Mucosa of rectum (tissue), 2 donors: ENCODE results near the gene ARPC1A.
"Not testable (repeated sequence)": the region's sequence is repeated elsewhere in the genome, so short reads cannot be mapped to it uniquely, and the experiment has no call there.

Source experiments
- H3K27ac ChIP-seq, 2 donors: one replicate each; pipeline ENCODE4 v1.7.0; 2013; ENCODE audit warnings: inconsistent platforms in 2 of 2, low read depth in 2 of 2, low read length in 2 of 2
- H3K27me3 ChIP-seq, 2 donors: one replicate each; pipeline ENCODE4 v1.7.0; 2013; ENCODE audit warnings: low read length in 2 of 2; ENCODE audit not compliant: control insufficient read depth in 2 of 2, insufficient read depth in 2 of 2
- H3K36me3 ChIP-seq, 2 donors: one replicate each; pipeline ENCODE4 v1.7.0; 2013; ENCODE audit warnings: low read length in 2 of 2; ENCODE audit not compliant: control insufficient read depth in 2 of 2, insufficient read depth in 2 of 2
- H3K4me1 ChIP-seq, 2 donors: one replicate each; pipeline ENCODE4 v1.7.0; 2013; ENCODE audit warnings: low read length in 2 of 2, mild to moderate bottlenecking in 1 of 2; ENCODE audit not compliant: control insufficient read depth in 2 of 2, insufficient read depth in 2 of 2
- H3K4me3 ChIP-seq, 2 donors: one replicate each; pipeline ENCODE4 v1.7.0; 2013; ENCODE audit warnings: low read length in 2 of 2
- H3K9ac ChIP-seq, 2 donors: one replicate each; pipeline ENCODE4 v1.7.0; 2013; ENCODE audit warnings: low read length in 2 of 2, low read depth in 1 of 2, mild to moderate bottlenecking in 1 of 2
- H3K9me3 ChIP-seq, 2 donors: one replicate each; pipeline ENCODE4 v1.7.0; 2013; ENCODE audit warnings: low read length in 2 of 2; ENCODE audit not compliant: control insufficient read depth in 2 of 2
- donor health status: healthy.
- donor health status: Normal muscosa, but diverticular disease.

ARPC1A gene

DNA sequence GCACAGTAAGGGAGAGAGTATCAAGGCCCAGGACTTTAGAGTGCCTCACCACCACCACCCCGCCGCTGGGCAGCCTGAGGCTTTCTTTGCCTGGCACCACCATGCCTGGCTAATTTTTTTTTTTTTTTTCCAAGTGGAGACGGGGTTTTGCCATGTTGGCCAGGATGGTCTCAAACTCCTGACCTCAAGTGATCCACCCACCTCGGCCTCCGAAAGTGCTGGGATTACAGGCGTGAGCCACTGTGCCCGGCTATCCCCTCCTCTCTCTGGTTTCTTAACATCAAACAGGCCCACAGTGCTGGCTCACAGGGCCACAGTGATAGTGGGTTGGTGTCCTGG lies 54.0 kb downstream of the ARPC1A start:
- Histone ChIP-seq H3K9ac (peak overlapping the region; percentile 37 to 52), H3K4me3 (peak overlapping the region; percentile 5 to 62), H3K27ac (peak overlapping the region; percentile 74 to 88), H3K4me1 (peaks cover 23 to 26% of the 10 kb centered on the region in 2 donors)
- not testable (repeated sequence) for H3K36me3 ChIP-seq, H3K27me3 ChIP-seq, H3K9me3 ChIP-seq

DNA sequence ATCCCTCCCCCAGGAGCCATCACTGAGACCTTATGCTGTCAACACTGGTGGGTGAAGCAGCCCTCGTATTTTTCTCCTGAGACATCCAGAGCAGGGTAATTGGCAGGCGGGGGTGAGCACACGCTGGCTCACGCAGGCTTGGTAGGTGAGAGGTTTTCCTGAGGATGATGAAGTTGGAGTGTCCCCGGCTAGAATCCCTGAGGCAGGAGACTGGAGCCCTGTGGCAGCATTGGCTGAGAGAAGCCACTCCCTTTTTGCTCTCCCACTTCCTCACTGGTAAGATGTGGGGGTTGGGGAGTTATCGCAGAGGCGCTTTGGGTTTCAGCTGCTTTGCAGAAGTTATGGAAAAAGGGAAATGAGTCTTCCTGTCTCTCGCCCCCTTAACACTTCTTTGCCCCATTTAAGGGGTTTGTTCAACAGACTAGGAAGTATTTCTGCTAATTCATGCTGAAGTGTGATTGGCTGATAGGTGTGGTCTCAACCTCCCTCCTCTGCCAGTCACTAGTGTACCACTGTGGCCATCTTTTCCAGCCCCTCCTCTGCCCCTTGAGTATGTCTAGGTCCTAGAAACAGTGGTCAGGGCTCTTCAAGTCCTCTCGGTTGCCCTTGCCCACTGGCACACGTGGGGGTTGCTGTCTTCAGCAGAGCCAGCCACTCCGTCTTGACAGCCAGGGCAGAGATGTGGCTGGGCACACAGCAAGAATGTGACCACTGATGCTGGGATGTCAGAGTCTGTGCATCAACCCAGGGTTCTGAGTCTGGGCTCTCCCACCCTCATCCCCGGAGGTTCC lies 54.5 kb downstream of the ARPC1A start:
- peak overlapping the region; percentile 5 to 62 for H3K4me3 ChIP-seq
- H3K9me3 ChIP-seq = no peaks in the 10 kb centered on the region
- peak overlapping the region; percentile 27 to 52 for H3K9ac ChIP-seq
- H3K4me1 ChIP-seq = peaks cover 23 to 26% of the 10 kb centered on the region in 2 donors
- H3K36me3 ChIP-seq = peaks cover 0 to 8% of the 10 kb centered on the region in 2 donors
- peak overlapping the region; percentile 74 to 88 for H3K27ac ChIP-seq
- no peaks in the 10 kb centered on the region for H3K27me3 ChIP-seq

DNA sequence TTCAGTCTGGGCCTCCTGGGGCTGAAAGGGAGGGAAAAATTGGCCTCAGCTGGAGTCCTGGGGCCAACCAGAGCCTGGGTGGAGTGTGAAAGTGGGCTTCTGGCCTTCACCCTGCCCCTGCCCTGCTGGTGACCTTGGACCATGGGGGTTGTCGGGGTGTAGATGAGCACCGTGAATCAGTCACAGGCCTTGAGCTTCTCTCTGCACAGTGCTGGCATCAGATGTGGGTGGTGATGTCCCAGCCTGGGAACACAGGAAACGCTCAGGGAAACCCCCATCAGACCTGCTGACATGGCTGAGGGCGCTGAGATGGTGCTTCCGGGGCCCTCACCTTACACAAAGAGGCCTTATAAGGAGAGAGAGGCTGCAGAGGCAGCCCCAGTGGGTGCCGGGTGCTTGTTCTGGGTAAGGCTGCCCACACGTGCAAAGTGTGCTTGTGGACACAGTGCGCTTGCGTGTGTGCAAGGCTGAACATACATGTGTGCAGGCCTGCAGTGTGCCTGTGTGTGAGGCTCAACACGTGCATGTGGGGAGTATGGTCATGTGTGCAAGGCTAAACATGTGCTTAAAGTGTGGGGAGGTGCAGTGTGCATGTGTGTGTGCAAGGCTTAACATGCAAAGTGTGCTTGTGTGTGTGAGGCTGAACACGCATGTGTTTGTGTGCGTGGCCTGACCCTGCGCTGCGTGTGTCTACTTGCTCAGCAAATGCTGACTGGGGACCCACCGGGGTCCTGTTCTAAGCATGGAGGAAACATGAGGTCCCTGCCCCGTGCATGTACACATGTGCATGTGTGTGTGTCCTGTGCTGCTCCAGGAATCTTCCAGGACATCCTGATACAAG lies 55.3 kb downstream of the ARPC1A start:
- Histone ChIP-seq H3K27ac (peak overlapping the region; percentile 70 to 88), H3K4me3 (peak overlapping the region; percentile 5 to 62), H3K4me1 (peaks cover 21 to 23% of the 10 kb centered on the region in 2 donors), H3K9me3 (no peaks in the 10 kb centered on the region), H3K36me3 (peaks cover 4 to 8% of the 10 kb centered on the region in 2 donors), H3K9ac (peak overlapping the region; percentile 27 to 32), H3K27me3 (no peaks in the 10 kb centered on the region)

DNA sequence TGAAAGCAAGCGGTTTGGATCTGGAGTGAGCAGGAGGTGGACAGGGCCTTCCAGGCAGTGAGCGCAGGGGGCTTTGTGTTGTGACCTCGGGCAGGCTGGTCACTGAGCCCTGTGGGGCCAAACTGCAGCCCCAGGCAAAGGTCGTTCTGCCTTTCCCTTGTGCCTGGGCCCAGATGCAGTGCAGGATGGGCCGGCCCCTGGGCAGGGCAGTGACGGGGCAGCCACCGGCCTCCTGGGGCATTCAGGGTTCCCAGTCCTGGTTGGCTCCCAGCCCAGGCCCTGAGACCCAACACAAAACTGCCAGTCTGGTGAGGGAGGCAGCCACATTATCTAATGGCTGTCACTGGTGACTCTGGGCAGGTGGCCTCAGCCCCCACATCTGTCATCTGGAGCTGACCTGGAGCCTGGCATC lies 56.0 kb downstream of the ARPC1A start:
- H3K36me3 ChIP-seq = peaks cover 9 to 13% of the 10 kb centered on the region in 2 donors
- H3K9me3 ChIP-seq = no peaks in the 10 kb centered on the region
- H3K27me3 ChIP-seq = no peaks in the 10 kb centered on the region
- H3K27ac ChIP-seq = peak overlapping the region in 1 of 2 donors; percentile 88
- no peak overlapping the region for H3K9ac ChIP-seq
- no peak overlapping the region for H3K4me3 ChIP-seq
- H3K4me1 ChIP-seq = peaks cover 19 to 23% of the 10 kb centered on the region in 2 donors

DNA sequence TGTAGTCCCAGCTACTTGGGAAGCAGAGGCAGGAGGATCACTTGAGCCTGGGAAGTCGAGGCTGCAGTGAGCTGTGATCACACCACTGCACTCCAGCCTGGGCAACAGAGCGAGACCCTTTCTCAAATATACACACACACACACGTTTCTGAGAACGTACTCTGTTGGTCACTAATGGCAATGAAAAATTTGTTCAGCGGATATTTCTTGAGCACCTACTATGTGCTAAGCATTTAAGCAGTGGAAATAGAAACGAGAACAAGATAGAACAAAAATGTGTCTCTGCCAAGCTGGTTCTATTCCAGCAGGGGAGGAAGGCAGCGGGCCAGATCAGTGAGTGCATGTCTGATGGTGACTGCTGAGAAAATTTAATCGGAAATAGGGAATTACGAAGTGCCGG lies 57.5 kb downstream of the ARPC1A start:
- peaks cover 19 to 23% of the 10 kb centered on the region in 2 donors for H3K4me1 ChIP-seq
- peaks cover 17 to 18% of the 10 kb centered on the region in 2 donors for H3K36me3 ChIP-seq
- no peaks in the 10 kb centered on the region for H3K27me3 ChIP-seq
- no peak overlapping the region for H3K4me3 ChIP-seq
- no peak overlapping the region for H3K9ac ChIP-seq
- H3K9me3 ChIP-seq = no peaks in the 10 kb centered on the region
- no peak overlapping the region for H3K27ac ChIP-seq

DNA sequence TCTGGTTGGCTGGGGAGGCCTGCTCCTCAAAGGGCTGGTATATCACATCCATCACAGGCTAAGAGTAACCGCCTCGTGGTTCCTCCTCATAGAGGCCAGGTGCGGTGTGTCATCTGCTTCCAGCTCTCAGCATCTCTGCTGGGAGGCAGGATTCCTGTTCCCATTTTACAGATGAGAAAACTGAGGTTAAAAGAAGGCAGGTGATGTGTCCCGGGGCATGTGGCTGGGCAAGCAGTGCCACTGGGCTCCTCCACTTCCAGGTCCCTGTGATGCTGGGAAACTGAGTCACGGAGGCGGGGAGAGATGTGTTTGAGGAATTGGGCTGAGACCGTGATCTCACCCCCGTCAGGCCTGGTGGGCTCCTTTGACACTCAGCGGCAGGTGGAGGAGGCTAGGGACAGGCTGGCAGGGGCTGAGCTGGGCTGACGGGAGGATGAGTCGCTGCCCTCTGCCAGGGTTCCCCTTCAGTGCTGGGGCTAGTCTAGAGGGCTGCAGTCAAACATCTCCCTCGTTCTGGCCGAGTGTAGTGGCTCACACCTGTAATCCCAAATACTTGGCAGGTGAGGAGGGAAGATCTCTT lies 58.2 kb downstream of the ARPC1A start:
- Histone ChIP-seq H3K27me3 (no peaks in the 10 kb centered on the region), H3K9me3 (no peaks in the 10 kb centered on the region), H3K4me1 (peaks cover 18 to 23% of the 10 kb centered on the region in 2 donors), H3K36me3 (peaks cover 20 to 22% of the 10 kb centered on the region in 2 donors), H3K9ac (peak overlapping the region in 1 of 2 donors; percentile 17), H3K27ac (no peak overlapping the region), H3K4me3 (no peak overlapping the region)

DNA sequence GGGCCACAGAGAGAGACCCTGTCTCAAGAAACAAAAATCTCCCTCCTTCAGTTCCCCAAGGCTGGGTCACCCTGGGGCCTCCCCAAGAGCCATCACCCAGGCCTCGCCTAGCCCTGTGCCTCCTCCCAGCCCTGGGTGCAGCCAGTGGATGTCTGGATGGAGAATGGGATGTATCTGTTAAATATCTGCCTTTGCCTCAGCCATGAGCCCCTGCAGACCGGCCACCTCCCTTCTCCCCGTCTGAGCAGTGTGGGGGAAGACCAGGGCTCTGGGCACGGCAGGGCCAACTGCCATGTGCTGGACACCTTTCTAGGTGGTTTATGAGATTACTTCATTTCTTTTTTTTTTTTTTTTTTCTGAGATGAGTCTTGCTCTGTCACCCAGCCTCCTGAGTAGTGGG lies 58.8 kb downstream of the ARPC1A start:
- Histone ChIP-seq H3K4me1 (peaks cover 16 to 20% of the 10 kb centered on the region in 2 donors), H3K27ac (no peak overlapping the region), H3K9me3 (no peaks in the 10 kb centered on the region), H3K27me3 (no peaks in the 10 kb centered on the region), H3K36me3 (peaks cover 21 to 24% of the 10 kb centered on the region in 2 donors), H3K4me3 (no peak overlapping the region), H3K9ac (no peak overlapping the region)

- H3K9ac ChIP-seq = no peak overlapping the region
- H3K27me3 ChIP-seq = no peaks in the 10 kb centered on the region
- no peak overlapping the region for H3K4me3 ChIP-seq
- H3K4me1 ChIP-seq = peaks cover 7 to 10% of the 10 kb centered on the region in 2 donors
- peaks cover 29 to 30% of the 10 kb centered on the region in 2 donors for H3K36me3 ChIP-seq
- no peaks in the 10 kb centered on the region for H3K9me3 ChIP-seq
- H3K27ac ChIP-seq = no peak overlapping the region
These were observed 59.9 kb downstream of the ARPC1A start for GRCh38 chr7:99385564-99385963.

DNA sequence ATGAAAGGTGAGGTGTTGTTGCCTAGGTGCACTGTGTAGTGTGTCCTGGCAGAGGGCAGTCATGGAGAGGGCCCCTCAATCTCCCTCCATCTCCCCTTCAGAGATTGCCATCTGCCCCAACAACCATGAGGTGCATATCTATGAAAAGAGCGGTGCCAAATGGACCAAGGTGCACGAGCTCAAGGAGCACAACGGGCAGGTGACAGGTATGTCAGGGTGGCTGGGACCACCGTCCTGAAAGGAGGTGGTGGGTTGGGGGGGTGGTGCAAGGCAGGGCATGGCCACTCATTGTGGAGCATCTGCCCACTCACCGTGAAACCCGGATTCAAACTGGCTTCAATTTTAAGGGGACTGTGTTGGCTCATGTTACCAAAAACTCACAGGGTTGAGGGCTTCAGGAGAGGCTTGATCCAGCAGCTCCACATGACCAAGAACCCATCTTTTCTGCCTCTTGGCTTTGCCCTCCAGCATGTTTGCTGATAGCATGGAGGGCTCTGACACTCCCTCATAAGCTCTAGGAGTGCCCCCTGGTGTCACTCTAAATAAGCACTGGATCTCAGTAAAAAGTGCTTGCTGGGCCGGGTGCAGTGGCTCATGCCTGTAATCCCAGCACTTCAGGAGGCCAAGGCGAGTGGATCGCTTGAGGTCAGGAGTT lies 61.0 kb downstream of the ARPC1A start:
- H3K9me3 ChIP-seq = no peaks in the 10 kb centered on the region
- no peak overlapping the region for H3K9ac ChIP-seq
- H3K27ac ChIP-seq = no peak overlapping the region
- H3K4me3 ChIP-seq = no peak overlapping the region
- no peaks in the 10 kb centered on the region for H3K4me1 ChIP-seq
- H3K27me3 ChIP-seq = no peaks in the 10 kb centered on the region
- H3K36me3 ChIP-seq = peaks cover 34 to 37% of the 10 kb centered on the region in 2 donors
